Brain pericyte (primary cell): ENCODE data around the gene RAPGEF5.

Experiments
- DNase-seq: peaks from one replicate; pipeline ENCODE4 v3.0.0-alpha.2; 2012; ENCODE audit warnings: low read depth, low spot score

The RAPGEF5 gene

DNA sequence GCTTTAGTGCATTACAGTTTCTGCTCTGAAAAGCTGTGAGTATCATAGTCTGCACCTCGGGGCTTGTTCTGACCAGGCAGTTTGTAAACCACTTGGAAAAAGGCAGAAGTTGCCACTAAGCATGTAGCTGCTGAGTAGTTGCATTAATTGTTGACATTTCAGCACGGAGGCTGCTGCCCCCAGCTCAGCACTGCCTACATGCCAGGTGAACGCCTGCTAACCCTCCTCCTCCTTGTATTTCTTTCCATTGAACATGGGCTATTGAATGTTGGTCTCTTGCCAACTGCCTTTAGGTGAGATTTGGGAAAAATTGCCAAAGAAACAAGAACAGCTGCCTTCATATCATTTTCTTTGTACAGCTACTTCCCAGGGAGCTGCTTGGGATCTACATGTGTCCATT, 164.2 kb downstream of the RAPGEF5 start:
- DNase-seq = no peak

DNA sequence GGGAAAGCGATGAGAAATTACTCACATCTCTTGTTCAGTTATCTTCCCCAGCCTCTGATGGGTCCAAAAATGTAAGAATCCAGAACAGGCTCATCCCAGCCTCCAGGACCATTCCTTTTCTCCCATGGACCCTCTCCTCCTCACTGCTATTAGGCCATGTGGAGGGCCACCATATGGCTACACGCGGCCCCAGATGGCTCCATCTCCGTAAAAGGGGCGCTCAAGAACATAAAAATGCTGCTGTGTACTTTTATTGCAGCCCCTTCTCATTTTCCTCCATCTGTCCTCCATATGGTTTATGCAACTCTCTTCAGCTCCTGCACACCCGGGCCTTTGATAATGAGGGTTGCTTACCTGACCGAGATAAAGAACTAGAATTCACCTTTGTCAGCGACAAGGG, 166.2 kb downstream of the RAPGEF5 start:
- DNase-seq = no peak

DNA sequence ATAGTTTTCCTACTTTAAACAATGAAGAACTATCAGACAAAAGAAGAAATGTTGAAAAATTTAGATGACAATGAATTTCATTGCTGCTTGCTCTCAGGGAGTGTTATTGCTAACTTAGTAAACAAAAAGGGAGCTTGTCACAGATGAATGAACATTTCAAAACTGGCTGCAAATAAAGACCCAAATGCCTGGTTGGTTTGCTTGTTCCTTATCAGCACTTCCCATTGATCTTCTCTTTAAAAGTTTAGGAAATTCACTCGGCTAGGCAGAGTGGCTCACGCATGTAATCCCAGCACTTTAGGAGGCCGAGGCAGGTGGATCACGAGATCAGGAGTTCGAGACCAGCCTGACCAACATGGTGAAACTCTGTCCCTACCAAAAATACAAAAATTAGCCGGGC, 167.2 kb downstream of the RAPGEF5 start:
- no peak for DNase-seq

DNA sequence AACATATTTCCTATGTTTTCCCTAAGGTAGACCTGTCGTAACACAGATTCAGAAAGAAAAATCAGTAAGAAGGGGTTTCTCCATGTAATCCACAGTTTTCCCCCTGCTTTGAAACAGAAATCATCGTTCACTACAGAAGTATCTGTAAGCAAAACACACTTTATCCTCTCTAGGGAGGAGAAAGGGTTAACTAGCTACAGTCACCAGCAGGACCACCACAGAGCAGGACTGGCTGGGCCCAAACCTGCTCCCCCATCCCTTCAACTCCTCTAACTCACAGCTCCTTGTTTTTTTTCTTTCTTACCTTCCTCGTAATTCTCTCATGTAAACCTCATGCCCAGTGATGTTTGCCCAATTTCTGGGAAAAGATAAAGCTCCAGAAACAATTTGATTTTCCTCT, 167.7 kb downstream of the RAPGEF5 start:
- DNase-seq = no peak

DNA sequence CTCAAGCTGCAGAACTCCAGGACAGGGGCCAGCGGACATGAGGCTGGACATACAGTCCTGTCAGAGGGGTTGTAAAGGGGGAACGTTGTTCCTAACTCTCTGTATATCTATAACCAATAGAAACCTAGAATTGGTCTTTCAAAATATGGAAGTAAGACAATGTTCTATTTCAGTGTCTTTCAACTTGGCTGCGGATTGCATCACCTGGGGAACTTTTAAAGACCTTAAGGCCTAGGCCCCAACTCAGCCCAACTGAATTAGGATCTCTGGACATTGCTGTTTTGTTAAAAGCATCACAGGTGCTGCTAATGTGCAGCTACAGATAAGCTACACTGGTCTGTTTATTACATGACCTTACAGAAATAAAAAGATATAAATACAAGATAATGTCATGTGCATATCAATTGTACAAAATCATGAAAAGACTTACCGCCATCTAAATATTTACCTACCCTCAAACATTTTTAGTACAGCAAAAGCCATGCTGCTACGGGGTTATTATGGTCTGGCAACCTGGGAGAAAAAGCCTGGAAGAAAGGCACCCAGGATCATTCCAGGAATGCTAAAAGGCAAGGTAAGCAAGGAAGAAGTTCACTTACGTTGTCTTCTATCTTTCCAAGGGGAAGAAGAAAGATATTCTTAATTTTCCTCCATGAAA, 169.1 kb downstream of the RAPGEF5 start:
- no peak for DNase-seq

DNA sequence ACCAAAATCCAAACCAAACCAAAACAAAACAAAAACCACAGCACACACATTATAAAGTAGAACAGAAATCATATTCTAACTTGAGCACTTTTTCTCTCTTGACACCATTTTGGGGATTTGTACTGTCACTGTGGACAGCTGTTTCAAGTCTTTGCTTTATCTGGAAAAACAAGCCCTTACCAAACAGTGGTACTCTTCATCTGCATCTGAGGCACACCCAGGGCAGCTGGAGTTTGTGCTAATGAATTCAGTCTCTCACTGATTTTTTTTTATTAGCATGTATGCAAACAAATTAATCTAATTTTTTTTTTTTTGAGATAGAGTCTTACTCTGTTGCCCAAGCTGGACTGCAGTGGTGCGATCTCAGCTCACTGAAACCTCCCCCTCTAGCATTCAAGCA, 171.4 kb downstream of the RAPGEF5 start:
- no peak for DNase-seq

DNA sequence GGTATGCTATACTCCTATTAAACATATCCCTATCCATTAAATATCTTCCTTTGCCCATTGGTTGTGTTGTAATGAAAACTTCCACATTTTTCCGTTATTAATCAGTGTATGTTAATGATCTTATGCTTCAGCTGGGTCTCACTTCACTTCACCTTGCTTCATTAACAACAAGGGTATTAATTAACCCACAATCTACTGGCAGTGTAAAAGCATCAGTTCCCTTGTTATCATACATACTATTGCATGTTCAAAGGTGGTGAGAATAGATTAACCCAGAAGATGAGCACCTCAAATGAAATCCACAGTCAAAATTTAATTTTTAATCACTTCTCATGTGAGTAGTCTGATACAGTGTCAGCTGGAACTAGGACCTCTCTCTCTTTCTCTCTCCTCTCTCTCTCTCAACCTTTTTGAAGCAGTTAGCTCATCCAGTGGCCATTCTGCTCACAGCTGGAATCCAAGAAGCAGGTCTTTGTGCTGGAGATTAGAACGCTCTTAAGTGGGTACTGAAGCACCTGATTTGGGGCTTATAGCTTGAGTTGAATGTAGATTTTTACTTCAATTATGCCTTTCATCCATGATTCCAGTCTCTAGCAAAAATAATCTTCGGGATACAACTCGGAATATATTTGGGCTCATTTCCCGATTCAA, 172.3 kb downstream of the RAPGEF5 start:
- DNase-seq = no peak

DNA sequence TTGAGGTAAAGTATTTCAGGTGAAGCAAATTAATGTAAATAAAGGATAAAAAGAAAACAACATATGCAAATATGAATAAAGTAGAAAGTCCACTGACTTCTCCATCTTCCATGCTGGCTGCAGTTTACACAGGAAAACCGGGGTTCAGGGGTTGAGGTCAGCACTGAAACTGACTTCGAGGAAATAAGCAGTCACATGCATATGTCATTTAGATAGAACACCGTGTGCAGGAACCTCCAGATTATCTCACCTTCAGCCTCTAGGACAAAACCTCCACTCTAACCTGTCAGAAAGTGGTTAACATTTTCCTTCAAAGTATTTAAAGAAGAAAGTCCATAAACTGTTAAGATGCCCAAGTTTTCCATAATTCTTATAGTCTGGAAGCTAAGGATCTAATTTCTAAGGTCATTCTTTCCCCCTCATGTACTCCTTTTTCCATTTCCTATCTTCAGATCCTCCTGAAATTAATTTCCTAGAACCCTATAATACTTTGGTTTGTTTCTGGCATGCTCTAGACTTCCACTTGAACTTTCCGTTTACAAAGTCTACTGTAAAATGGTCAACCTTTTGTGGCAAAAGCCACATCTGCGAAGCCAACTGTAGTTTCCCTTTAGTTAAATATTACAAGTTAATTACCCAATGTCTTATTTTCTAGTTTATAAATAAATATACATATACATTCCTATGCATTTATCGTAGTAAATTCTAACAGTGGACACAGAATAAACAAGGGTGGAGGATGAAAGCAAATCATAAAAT, 173.3 kb downstream of the RAPGEF5 start:
- DNase-seq = no peak

GRCh38 chr7:22182149-22182548, 174.8 kb downstream of the RAPGEF5 start:
- no peak for DNase-seq

- DNase-seq = no peak
Observed at GRCh38 chr7:22181663-22182062, 175.3 kb downstream of the RAPGEF5 start.

DNA sequence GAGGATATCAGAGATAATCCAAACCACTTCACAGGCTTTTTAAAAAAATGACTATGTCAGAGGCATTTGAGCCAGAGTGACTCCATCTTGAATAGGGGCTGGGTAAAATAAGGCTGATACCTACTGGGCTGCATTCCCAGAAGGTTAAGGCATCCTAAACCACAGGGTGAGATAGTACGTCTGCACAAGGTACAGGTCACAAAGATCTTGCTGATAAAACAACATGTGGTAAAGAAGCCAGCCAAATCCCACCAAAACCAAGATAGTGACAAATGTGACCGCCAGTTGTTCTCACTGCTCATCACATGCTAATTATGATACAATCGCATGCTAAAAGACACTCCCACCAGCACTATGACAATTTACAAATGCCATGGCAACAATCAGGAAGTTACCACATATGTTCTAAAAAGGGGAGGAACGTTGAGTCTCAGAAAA, 177.5 kb downstream of the RAPGEF5 start:
- DNase-seq = no peak

- DNase-seq = no peak
Observed at GRCh38 chr7:22178735-22179134, 178.2 kb downstream of the RAPGEF5 start.

DNA sequence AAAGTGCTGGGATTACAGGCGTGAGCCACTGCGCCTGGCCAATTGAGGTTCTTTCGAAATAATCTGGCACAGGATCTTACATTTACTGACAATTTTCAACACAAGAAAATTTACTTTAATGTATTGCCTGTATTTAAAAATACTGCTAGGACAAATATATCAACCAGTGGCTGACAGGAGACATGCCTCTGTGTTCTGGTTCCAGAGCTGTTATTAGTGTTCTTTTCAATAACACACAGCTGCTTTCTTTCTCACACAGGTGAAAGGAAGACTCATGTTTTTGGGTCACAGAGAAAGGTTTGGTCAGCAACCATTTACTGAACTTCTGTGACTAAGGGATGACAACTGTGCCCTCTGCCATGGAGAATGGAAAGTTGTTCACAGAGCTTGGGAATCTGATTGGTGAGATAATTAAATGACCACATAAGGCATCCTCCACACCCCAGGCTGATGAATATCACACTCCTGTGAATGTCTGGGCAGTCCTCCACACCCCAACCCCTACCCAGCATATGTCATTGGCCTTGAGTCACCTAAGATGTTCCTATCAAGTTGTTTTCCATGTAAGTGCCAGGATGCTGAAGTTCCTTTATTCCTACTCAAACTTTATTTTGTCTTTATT, 180.1 kb downstream of the RAPGEF5 start:
- no peak for DNase-seq

DNA sequence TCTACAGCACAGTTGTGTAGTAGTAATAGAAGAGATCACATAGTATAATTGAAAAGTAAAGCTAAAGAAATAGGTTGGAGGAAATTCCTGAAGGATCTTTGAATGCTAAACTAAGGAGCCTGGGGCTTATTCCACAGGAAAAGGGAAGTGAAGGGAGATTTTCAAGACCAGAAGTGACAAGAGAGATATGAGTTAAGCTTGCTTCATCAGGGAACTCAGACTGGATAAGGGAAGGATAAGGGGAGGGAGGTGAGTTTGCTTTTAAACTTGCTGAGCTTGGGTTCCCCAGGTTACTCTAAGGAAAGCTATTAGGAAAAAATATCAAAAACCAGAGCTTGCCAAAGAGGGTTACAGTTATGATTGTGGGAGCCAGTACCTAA, 182.4 kb downstream of the RAPGEF5 start:
- no peak for DNase-seq

DNA sequence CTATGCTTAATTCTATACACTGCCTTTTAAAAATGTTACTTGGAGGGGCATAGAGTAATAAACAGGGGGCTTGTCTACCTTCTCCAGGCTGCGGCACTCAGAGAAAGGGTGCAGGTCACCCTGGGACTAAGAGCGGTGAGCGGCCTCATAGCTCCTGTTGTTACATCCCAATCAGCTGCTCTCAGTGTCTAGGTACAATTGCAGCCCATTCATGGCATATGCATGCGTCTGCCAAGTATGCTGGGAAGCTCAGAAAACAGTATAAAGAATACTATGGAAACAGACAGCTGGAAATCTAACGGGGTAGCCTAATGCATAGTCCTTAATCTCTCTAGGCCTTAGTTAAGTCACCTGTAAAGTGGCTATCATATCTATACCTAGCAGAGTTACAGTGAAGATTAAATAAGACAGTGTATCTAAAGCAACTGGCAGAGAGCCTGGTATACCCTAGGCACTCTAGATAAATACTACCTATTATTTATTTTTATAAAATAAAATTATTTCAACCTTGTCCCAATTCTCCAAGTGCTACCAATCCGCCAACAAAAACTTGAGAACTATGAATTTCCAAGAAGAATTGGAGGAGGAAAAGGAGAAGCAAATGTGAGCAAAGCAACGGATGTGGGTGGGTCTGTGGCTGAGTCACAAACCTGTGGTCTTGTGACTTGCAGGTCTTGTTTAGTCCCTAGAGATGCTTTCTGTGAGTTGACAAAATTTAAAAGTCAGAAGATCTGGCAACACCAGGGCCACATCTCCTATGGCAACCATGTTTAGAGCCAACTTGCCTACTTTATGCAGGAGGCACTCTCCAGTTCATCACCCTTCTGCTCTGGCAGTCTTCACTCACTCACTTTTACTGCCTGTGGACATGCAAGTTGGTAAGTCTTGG, 183.0 kb downstream of the RAPGEF5 start:
- DNase-seq = no peak

- no peak for DNase-seq
Observed at GRCh38 chr7:22168129-22168634, 188.8 kb downstream of the RAPGEF5 start.

GRCh38 chr7:22167482-22167881, 189.5 kb downstream of the RAPGEF5 start:
- DNase-seq = no peak

- no peak for DNase-seq
Observed at GRCh38 chr7:22166928-22167327, 190.0 kb downstream of the RAPGEF5 start.

DNA sequence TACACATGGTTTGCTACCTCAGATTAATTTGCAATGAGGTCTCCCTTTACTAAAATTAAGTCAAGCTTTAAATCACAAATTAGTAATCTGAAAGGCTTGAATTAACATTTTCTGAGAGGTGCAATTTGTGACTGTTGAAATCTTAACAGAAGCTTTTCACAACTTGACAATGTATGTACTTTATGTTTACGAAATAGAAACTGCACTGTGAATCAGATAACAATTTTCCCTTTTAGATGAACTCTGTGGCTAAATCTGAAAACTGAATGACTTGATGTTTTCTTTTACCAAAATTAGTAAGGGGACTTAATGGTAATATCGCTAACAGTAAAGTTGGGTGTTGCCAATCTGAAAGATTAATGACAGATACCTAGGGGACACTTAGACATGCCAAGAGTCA, 197.6 kb downstream of the RAPGEF5 start:
- no peak for DNase-seq

GRCh38 chr7:22157552-22157951, 199.4 kb downstream of the RAPGEF5 start:
- no peak for DNase-seq

DNA sequence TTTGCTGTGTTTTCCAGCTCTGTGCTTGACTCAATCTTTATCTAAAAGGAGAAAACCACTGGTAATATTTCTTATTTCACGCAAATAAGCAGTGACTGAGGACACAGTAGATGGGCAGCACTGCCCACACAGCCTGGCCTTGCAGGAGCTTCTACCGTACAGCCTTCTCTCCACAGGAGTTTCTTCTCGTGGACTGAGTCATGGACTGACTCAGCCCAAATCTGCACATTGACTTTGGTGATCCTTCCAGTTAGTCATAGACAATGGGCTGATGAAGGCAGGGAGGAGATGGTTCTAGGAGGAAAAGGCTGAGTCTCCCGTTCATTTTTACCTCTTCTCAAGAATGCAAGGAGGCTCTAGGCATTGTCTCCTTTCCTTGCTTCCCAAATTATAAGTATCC, 200.7 kb downstream of the RAPGEF5 start:
- no peak for DNase-seq
